GM12864 (cell line): ENCODE measurements around the gene SNRNP70.

Experiments
- DNase-seq: peaks from one replicate; pipeline ENCODE4 v3.0.0-alpha.2; 2011; ENCODE audit warnings: low read depth
- H3K4me3 ChIP-seq: 2 replicates; pipeline ENCODE4 v1.5.1; 2011; ENCODE audit warnings: mild to moderate bottlenecking, low read depth, low read length, control low read depth
- CTCF ChIP-seq: IDR thresholded peaks from 2 replicates; pipeline ENCODE4 v1.5.1; 2011; ENCODE audit warnings: low read depth, mild to moderate bottlenecking, moderate library complexity, low read length, control low read depth, inconsistent platforms; ENCODE audit errors: missing control alignments

The SNRNP70 gene

GRCh38 chr19:49107625-49108459 is 22.6 kb downstream of the SNRNP70 start:
- TF ChIP-seq CTCF = no peak
- no peak overlapping the region for H3K4me3 ChIP-seq
- DNase-seq = no peak

- no peak for TF ChIP-seq CTCF
- no peak for DNase-seq
- no peak overlapping the region for H3K4me3 ChIP-seq
These were observed 23.8 kb downstream of the SNRNP70 start for GRCh38 chr19:49109051-49109450.

- TF ChIP-seq CTCF = no peak
- no peak overlapping the region for H3K4me3 ChIP-seq
- no peak for DNase-seq
These were observed 24.4 kb downstream of the SNRNP70 start for GRCh38 chr19:49109569-49110233.

GRCh38 chr19:49110567-49110966 is 25.3 kb downstream of the SNRNP70 start:
- no peak for DNase-seq
- TF ChIP-seq CTCF = no peak
- no peak overlapping the region for H3K4me3 ChIP-seq

GRCh38 chr19:49111218-49111998 is 26.2 kb downstream of the SNRNP70 start:
- no peak overlapping the region for H3K4me3 ChIP-seq
- no peak for DNase-seq
- no peak for TF ChIP-seq CTCF

- DNase-seq = no peak
- H3K4me3 ChIP-seq = peak within 1 kb of the TSS; percentile 71
- peak; percentile 65 for TF ChIP-seq CTCF
These were observed 28.7 kb downstream of the SNRNP70 start, which contains the start of gene LIN7B for GRCh38 chr19:49113762-49114629. Gene LIN7B, plus strand, starts transcription at chr19:49114370. Its CDS starts 35 bp downstream, at chr19:49114405.
